C4-2B (cell line): Measurements from ENCODE around the gene RAD50.

Experiments used
- ZFX ChIP-seq: fragments of 450-650 bp; IDR thresholded peaks from 2 replicates; pipeline ENCODE4 v1.6.1; 2017
- TF ChIP-seq, protein P1 (sequence below): fragments of 450-650 bp; conservative IDR thresholded peaks from 2 replicates; pipeline ENCODE4 v1.5.1; 2017; ENCODE audit warnings: mild to moderate bottlenecking

DNA sequence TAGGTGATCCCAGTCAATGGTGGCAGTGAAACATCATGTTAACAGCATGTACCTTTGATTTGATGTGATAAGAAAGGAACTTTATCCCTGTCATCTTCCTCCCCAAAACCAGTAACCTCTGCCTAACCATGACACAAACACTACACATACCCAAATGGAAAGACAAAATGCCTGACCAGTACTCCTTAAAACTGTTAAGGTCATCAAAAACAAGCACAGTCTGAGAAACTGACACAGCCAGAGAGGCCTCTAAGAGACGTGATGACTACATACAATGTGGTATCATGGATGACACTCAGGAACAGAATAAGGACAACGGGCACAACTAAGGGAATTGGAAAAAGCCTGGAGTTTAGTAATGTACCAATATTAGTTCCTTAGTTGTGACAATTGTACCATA, 9.5 kb upstream of the RAD50 start:
- TF ChIP-seq, protein P1, sequence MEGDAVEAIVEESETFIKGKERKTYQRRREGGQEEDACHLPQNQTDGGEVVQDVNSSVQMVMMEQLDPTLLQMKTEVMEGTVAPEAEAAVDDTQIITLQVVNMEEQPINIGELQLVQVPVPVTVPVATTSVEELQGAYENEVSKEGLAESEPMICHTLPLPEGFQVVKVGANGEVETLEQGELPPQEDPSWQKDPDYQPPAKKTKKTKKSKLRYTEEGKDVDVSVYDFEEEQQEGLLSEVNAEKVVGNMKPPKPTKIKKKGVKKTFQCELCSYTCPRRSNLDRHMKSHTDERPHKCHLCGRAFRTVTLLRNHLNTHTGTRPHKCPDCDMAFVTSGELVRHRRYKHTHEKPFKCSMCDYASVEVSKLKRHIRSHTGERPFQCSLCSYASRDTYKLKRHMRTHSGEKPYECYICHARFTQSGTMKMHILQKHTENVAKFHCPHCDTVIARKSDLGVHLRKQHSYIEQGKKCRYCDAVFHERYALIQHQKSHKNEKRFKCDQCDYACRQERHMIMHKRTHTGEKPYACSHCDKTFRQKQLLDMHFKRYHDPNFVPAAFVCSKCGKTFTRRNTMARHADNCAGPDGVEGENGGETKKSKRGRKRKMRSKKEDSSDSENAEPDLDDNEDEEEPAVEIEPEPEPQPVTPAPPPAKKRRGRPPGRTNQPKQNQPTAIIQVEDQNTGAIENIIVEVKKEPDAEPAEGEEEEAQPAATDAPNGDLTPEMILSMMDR, result no peak
- no peak for TF ChIP-seq ZFX
